ENCODE results near the gene CBX6.

Gene CBX6

DNA sequence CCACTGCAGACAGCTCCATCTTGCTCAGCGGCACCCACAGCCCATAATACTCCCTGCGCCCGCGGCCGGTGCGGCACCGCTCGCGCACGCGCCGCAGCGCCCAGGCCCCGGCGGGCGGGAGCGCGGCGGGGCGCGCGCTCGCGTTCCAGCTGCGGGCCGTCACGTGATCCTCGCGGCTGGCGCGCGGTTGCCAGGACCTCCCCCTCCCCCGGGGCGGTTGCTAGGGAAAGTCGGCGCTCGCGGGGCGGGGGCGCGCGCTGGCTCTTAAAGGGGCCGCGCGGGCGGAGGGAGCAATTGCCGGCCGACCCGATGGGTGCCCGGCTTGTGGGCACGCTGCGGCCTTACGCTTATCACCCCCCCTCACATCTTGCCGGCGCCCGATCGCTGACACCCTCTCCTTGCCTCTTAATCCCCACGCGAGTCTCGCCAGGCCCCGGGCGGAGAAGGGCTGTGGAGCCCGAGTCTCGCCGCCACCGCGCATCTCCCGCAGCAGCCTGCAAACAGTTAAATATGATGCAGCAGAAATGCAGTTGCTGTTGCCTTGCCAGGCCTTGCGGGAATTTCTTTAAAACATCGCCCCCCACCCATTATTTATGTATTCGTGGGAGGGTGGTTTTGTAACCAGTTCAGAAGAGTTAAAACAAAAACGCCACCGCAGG, at the start of gene CBX6:
CBX6 (minus strand) TSS at position 45 of the 659 bp plus-strand sequence; CDS start at position 19, 26 bp downstream.
- H3K27me3 ChIP-seq (ENCODE audit: insufficient read depth, low read length, poor library complexity) = peaks cover 36% of the 10 kb centered on the region
- peak within 1 kb of the TSS; percentile 54 to 93 for H3K4me3 ChIP-seq (ENCODE audit: low read depth in 1 of 2, low read length in 2 of 2)
- peaks cover 38% of the 10 kb centered on the region for H3K79me2 ChIP-seq (ENCODE audit: insufficient read depth, low read length)
- ATAC-seq (ENCODE audit: insufficient read depth, low read depth) (peak; percentile 68), DNase-seq (peak; percentile 95)
- peaks cover 33% of the 10 kb centered on the region for H4K20me1 ChIP-seq (ENCODE audit: insufficient read depth, low read length)
- peak within 1 kb of the TSS; percentile 75 for H3K27ac ChIP-seq (ENCODE audit: low read length)
- H3K36me3 ChIP-seq (ENCODE audit: insufficient read depth, low read length) = peaks cover 31% of the 10 kb centered on the region
- H3K4me1 ChIP-seq (ENCODE audit: insufficient read depth, low read length) = peaks cover 40% of the 10 kb centered on the region
- H3K9ac ChIP-seq (ENCODE audit: low read depth, low read length) = peak within 1 kb of the TSS; percentile 70
- TF ChIP-seq, protein P1, sequence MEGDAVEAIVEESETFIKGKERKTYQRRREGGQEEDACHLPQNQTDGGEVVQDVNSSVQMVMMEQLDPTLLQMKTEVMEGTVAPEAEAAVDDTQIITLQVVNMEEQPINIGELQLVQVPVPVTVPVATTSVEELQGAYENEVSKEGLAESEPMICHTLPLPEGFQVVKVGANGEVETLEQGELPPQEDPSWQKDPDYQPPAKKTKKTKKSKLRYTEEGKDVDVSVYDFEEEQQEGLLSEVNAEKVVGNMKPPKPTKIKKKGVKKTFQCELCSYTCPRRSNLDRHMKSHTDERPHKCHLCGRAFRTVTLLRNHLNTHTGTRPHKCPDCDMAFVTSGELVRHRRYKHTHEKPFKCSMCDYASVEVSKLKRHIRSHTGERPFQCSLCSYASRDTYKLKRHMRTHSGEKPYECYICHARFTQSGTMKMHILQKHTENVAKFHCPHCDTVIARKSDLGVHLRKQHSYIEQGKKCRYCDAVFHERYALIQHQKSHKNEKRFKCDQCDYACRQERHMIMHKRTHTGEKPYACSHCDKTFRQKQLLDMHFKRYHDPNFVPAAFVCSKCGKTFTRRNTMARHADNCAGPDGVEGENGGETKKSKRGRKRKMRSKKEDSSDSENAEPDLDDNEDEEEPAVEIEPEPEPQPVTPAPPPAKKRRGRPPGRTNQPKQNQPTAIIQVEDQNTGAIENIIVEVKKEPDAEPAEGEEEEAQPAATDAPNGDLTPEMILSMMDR (IDR thresholded peaks at IDR 0.05; ENCODE audit: borderline replicate concordance, extremely low read depth, low read length, poor library complexity, severe bottlenecking) = no peak
- TF ChIP-seq EZH2 (IDR thresholded peaks at IDR 0.05; ENCODE audit: borderline replicate concordance, low read depth, low read length, severe bottlenecking) = no peak
- H2AFZ ChIP-seq (ENCODE audit: low read depth, low read length) = peak within 1 kb of the TSS; percentile 78
- H3K9me3 ChIP-seq (ENCODE audit: insufficient read depth, low read length, severe bottlenecking) = no peaks in the 10 kb centered on the region
- peak within 1 kb of the TSS; percentile 99 for H3K4me2 ChIP-seq (ENCODE audit: insufficient read depth, low read length)

DNA sequence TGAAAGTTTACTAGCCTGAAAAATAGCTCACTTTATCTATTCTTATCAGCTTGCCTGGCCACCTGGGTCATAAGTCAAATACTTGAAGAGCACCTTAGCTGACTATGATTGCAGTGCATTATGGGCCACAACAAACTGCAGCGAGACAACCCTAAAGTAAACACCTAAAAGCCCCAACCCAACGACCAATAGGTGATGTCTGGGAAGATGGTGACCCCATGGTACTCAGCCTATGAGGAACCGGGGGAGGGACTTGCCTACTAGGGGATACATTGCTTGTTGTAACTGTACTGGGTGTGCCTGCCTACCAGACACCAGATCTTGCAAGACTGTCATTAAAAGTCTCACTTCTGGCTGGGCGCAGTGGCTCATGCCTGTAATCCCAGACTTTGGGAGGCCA, 49.8 kb upstream of the CBX6 start:
- H3K9me3 ChIP-seq (ENCODE audit: insufficient read depth, low read length, severe bottlenecking) = no peaks in the 10 kb centered on the region
- no peak overlapping the region for H3K9ac ChIP-seq (ENCODE audit: low read depth, low read length)
- no peak overlapping the region for H2AFZ ChIP-seq (ENCODE audit: low read depth, low read length)
- peaks cover 7% of the 10 kb centered on the region for H3K27me3 ChIP-seq (ENCODE audit: insufficient read depth, low read length, poor library complexity)
- H3K4me2 ChIP-seq (ENCODE audit: insufficient read depth, low read length) = no peak overlapping the region
- no peak overlapping the region for H3K4me3 ChIP-seq (ENCODE audit: low read depth in 1 of 2, low read length in 2 of 2)
- H3K27ac ChIP-seq (ENCODE audit: low read length) = no peak overlapping the region
- H3K36me3 ChIP-seq (ENCODE audit: insufficient read depth, low read length) = no peaks in the 10 kb centered on the region
- H3K79me2 ChIP-seq (ENCODE audit: insufficient read depth, low read length) = no peaks in the 10 kb centered on the region
- no peak for TF ChIP-seq EZH2 (IDR thresholded peaks at IDR 0.05; ENCODE audit: borderline replicate concordance, low read depth, low read length, severe bottlenecking)
- TF ChIP-seq, protein P1 (IDR thresholded peaks at IDR 0.05; ENCODE audit: borderline replicate concordance, extremely low read depth, low read length, poor library complexity, severe bottlenecking) = no peak
- no peaks in the 10 kb centered on the region for H3K4me1 ChIP-seq (ENCODE audit: insufficient read depth, low read length)
- DNase-seq = no peak
- no peaks in the 10 kb centered on the region; the same call in 1 of the 2 replicates for H4K20me1 ChIP-seq (ENCODE audit: insufficient read depth, low read length)
- no peak for ATAC-seq (ENCODE audit: insufficient read depth, low read depth)

DNA sequence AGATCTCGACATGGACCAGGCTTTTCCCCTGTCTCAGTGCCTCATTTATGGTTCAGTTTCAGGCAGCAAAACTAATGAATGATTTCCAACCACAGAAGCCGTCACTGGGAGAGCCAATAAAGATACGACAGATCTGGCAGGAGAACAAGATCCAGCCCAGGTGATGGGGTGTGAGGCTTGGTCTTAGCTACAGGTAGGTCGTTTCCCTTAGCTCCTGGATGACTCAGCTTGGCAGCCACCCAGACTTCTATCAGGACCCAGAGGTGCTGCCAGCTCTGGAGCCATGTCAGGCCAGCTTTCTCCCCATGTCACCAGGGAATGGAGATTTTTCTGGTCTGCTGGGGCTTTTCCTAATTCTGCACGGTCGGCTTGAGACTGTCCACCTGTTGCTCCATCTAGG, 49.1 kb upstream of the CBX6 start:
- DNase-seq (no peak), ATAC-seq (ENCODE audit: insufficient read depth, low read depth) (no peak)
- Histone ChIP-seq H3K9me3 (ENCODE audit: insufficient read depth, low read length, severe bottlenecking) (no peaks in the 10 kb centered on the region), H3K27me3 (ENCODE audit: insufficient read depth, low read length, poor library complexity) (peaks cover 7% of the 10 kb centered on the region), H2AFZ (ENCODE audit: low read depth, low read length) (no peak overlapping the region), H3K4me2 (ENCODE audit: insufficient read depth, low read length) (no peak overlapping the region), H3K9ac (ENCODE audit: low read depth, low read length) (no peak overlapping the region), H3K79me2 (ENCODE audit: insufficient read depth, low read length) (no peaks in the 10 kb centered on the region), H3K4me3 (ENCODE audit: low read depth in 1 of 2, low read length in 2 of 2) (no peak overlapping the region), H3K27ac (ENCODE audit: low read length) (no peak overlapping the region), H4K20me1 (ENCODE audit: insufficient read depth, low read length) (no peaks in the 10 kb centered on the region; the same call in 1 of the 2 replicates), H3K36me3 (ENCODE audit: insufficient read depth, low read length) (no peaks in the 10 kb centered on the region), H3K4me1 (ENCODE audit: insufficient read depth, low read length) (no peaks in the 10 kb centered on the region)
- no peak for TF ChIP-seq EZH2 (IDR thresholded peaks at IDR 0.05; ENCODE audit: borderline replicate concordance, low read depth, low read length, severe bottlenecking)
- TF ChIP-seq, protein P1 (IDR thresholded peaks at IDR 0.05; ENCODE audit: borderline replicate concordance, extremely low read depth, low read length, poor library complexity, severe bottlenecking) = no peak
